Measurements from ENCODE around the gene YPEL2. TPM values are rescaled to one million over a fixed set of nuclear protein-coding genes. Genes with fewer than 3 reads are reported as not detected.

Gene YPEL2
- total RNA-seq, 4 donors from 2014 or later: 35.5 to 47.1 (median 40.6) TPM

DNA sequence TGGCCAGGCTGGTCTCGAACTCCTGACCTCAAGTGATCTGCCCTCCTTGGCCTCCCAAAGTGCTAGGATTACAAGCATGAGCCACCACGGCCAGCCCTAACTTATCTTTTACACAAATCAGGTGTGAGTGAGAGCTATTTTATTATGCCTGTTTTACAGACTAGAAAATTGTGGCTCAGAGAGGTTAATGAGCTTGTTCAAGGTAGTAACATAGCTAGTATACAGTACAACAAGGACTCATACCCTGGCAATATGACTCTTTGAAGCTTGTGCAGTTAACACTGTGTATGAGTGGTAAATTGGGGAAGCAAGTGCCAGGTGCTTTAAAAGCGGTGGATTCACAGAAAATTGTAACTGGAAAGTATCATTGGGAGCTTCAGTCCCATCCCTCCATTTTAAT is 49.0 kb downstream of the YPEL2 start:
- H3K4me1 ChIP-seq: peaks cover 34 to 80% (median 51%) of the 10 kb centered on the region in 3 donors
- H3K36me3 ChIP-seq: no peaks in the 10 kb centered on the region
- ATAC-seq: no peak
- no peak for TF ChIP-seq CTCF (IDR thresholded peaks at IDR 0.05)
- no peak for TF ChIP-seq POLR2A (IDR thresholded peaks at IDR 0.05)
- TF ChIP-seq POLR2AphosphoS5 (IDR thresholded peaks at IDR 0.05): no peak
- TF ChIP-seq EP300 (IDR thresholded peaks at IDR 0.05): no peak
- no peak overlapping the region for H3K4me3 ChIP-seq
- H3K27me3 ChIP-seq: no peaks in the 10 kb centered on the region
- 75 to 83% methylated on average over 2 of the region's 3 CpGs for WGBS, 2 donors (ENCODE audit: low coverage in 1 of 2)
- H3K9me3 ChIP-seq: no peaks in the 10 kb centered on the region
- H3K27ac ChIP-seq: peak overlapping the region; percentile 59 to 80 (median 75)

GRCh38 chr17:59381716-59382570 is 50.5 kb downstream of the YPEL2 start:
- peak; percentile 26 for ATAC-seq
- 14 to 42% methylated on average over 2 to 6 of the region's 8 CpGs for WGBS, 2 donors (ENCODE audit: low coverage in 1 of 2)

DNA sequence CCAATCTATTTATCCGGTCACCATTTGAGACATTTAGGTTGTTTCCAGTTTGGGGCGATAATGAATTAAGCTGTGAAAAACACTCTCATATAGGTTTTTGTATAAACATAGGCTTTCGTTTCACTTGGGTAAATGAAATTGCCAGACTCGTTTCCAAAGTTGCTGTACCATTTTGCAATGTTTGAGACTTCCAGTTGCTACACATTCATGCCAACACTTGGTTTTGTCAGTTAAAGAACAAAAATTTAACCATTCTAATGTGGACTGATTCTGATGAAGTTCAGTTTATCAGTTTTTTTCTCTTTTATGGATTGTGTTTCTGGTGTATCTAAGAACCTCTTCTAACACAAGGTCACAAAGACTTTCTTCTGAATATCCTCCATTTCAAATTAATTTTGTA is 52.4 kb downstream of the YPEL2 start:
- no peak for TF ChIP-seq CTCF (IDR thresholded peaks at IDR 0.05)
- TF ChIP-seq POLR2A (IDR thresholded peaks at IDR 0.05): no peak
- TF ChIP-seq POLR2AphosphoS5 (IDR thresholded peaks at IDR 0.05): no peak
- TF ChIP-seq EP300 (IDR thresholded peaks at IDR 0.05): no peak
- Histone ChIP-seq H3K27ac (no peak overlapping the region), H3K4me3 (no peak overlapping the region), H3K4me1 (peaks cover 16 to 67% (median 29%) of the 10 kb centered on the region in 3 donors), H3K36me3 (peaks cover 0 to 7% of the 10 kb centered on the region in 2 donors), H3K9me3 (no peaks in the 10 kb centered on the region), H3K27me3 (no peaks in the 10 kb centered on the region)
- ATAC-seq: no peak
- WGBS, 2 donors (ENCODE audit: low coverage in 1 of 2): 90 to 95% methylated on average over 4 of the region's 4 CpGs

More at GRCh38 chr17:59381716-59382570, 50.5 kb downstream of the YPEL2 start:
- Histone ChIP-seq H3K9me3 (no peaks in the 10 kb centered on the region), H3K27ac (peak overlapping the region; percentile 59 to 80 (median 75)), H3K4me1 (peaks cover 31 to 67% (median 43%) of the 10 kb centered on the region in 3 donors), H3K4me3 (no peak overlapping the region), H3K27me3 (no peaks in the 10 kb centered on the region), H3K36me3 (no peaks in the 10 kb centered on the region)
- TF ChIP-seq CTCF (IDR thresholded peaks at IDR 0.05): no peak

DNA sequence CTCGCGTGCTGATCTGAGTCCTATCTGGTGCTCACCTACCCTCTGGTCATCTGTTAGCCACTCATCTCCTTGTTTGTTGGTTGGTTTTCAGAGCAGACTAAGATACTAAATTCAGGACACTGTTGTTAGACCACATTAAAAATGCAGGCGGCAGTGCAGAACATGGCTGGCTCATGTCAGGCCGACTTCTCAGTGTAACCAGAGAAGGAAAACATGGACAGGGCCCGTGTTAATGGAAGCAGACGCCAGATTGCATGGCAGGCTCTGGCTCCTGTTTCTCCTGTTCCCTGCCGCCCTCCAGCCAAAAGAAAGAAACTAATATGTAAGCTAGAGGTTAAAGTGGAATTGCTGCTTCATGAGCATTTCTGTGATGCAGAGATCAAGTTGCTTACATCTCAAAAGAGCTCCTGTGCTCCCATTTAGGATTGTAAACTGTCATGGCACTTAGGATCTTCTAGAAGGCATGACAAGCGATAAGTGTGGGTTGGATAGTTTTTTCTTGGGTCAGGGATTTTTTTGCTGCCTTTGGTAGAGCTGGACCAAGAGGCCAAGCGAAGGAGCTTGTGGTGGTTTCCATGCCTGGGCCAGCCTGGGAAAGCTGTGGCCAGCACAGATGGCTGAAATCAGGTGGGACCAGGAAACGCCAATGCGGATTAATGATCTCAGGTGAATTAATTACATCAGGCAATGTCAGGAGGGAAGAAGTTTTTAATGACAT is 56.1 kb downstream of the YPEL2 start:
- ATAC-seq: no peak
- peaks cover 0 to 43% of the 10 kb centered on the region in 2 donors for H3K36me3 ChIP-seq
- WGBS, 2 donors (ENCODE audit: low coverage in 1 of 2): 96 to 97% methylated on average over 5 to 7 of the region's 11 CpGs
- H3K4me3 ChIP-seq: no peak overlapping the region
- H3K9me3 ChIP-seq: no peaks in the 10 kb centered on the region
- no peak for TF ChIP-seq CTCF (IDR thresholded peaks at IDR 0.05)
- TF ChIP-seq POLR2A (IDR thresholded peaks at IDR 0.05): no peak
- no peak for TF ChIP-seq POLR2AphosphoS5 (IDR thresholded peaks at IDR 0.05)
- no peak for TF ChIP-seq EP300 (IDR thresholded peaks at IDR 0.05)
- peaks cover 0 to 36% (median 5%) of the 10 kb centered on the region in 3 donors for H3K4me1 ChIP-seq
- H3K27me3 ChIP-seq: no peaks in the 10 kb centered on the region
- H3K27ac ChIP-seq: peak overlapping the region in 3 of 4 donors; percentile 47 to 60 (median 51)
